ENCODE measurements around the gene CDK16. TPM values are rescaled to one million over a fixed set of nuclear protein-coding genes. Genes with fewer than 3 reads are reported as not detected.

The CDK16 gene
- total and polyA plus RNA-seq, 10 donors: 18.4 to 75.3 (median 55.7) TPM

DNA sequence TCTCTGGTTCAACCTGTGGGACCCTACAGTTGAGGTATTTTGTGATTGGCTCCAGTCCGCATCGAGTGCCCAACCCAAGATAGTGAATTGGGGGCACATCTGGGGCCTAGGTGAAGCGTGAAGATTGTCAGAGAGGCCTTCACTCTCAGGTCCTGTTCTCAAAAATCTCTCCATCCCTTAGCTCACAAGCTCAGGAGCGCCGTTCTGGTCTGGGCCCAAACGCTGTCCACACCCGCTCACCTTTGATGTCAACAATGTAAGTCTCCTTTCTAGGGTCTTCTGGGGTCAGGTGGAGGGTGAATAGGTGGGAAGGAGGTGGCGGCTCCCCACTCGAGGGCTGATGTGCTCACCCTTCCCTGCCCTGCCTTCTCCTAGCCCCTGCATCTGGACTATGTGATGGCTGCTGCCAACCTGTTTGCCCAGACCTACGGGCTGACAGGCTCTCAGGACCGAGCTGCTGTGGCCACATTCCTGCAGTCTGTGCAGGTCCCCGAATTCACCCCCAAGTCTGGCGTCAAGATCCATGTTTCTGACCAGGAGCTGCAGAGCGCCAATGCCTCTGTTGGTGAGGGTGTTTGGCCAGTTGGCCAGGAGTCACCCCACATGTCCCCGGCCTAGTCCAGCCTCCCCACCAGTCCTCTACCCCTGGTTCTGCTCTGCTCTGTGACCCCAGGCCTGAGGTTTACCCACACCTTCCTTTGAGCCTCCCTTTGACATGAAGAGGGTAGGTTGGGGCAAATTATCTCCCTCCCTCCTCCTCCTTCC lies 7.6 kb upstream of the CDK16 start:
- no peaks in the 10 kb centered on the region for H3K9me3 ChIP-seq
- DNase-seq: peak; percentile 58
- 91 to 97% (median 94%) methylated on average over 5 to 15 of the region's 15 CpGs for WGBS, 5 donors
- H3K27ac ChIP-seq: no peak overlapping the region
- TF ChIP-seq POLR2AphosphoS5 (IDR thresholded peaks at IDR 0.05): peak in 1 of 3 donors; percentile 14
- no peak for TF ChIP-seq POLR2A (IDR thresholded peaks at IDR 0.05)
- peaks cover 16 to 100% (median 99%) of the 10 kb centered on the region in 6 donors for H3K36me3 ChIP-seq
- H3K27me3 ChIP-seq (replicated peaks in 1 of 7): no peaks in the 10 kb centered on the region
- intact Hi-C loops (cut with DNase I; ENCODE audit: low total_unique reads): no loop called here
- no peaks in the 10 kb centered on the region for H3K4me1 ChIP-seq
- H3K4me3 ChIP-seq: no peak overlapping the region

DNA sequence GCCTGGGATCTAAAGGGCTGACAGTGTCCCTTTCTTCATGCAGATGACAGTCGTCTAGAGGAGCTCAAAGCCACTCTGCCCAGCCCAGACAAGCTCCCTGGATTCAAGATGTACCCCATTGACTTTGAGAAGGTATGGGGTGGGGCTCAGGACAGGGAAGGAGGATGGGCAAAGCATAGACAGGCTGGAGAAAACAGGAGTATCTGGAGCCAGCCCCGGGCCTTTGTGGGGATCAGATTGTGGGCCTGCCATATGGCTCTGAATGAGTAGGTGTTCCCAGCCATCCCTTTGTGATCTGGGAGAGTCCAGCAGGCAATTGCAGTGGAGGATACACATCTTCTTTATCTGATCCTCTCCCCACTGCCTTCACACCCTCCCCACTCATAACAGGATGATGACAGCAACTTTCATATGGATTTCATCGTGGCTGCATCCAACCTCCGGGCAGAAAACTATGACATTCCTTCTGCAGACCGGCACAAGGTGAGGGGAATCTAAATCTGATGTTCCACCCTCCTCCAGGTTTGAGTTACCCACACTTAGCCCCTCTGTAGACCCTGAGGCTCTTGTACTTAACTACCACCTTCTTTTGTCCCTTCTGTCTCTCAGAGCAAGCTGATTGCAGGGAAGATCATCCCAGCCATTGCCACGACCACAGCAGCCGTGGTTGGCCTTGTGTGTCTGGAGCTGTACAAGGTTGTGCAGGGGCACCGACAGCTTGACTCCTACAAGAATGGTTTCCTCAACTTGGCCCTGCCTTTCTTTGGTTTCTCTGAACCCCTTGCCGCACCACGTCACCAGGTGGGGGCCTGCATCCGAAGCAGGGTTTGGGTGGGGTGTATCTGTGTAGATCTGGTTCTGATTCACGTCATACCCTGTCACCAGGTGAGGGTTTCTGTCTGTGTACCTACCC lies 5.8 kb upstream of the CDK16 start:
- 92 to 97% (median 95%) methylated on average over 12 of the region's 12 CpGs for WGBS, 5 donors
- Histone ChIP-seq H3K27me3 (replicated peaks in 1 of 7) (no peaks in the 10 kb centered on the region), H3K36me3 (peaks cover 12 to 92% (median 85%) of the 10 kb centered on the region in 6 donors), H3K4me3 (no peak overlapping the region), H3K9me3 (no peaks in the 10 kb centered on the region), H3K27ac (no peak overlapping the region), H3K4me1 (peaks cover 5 to 14% (median 10%) of the 10 kb centered on the region in 6 donors)
- peak; percentile 65 for DNase-seq
- intact Hi-C loops (cut with DNase I; ENCODE audit: low total_unique reads): no loop called here
- no peak for TF ChIP-seq POLR2AphosphoS5 (IDR thresholded peaks at IDR 0.05)
- TF ChIP-seq POLR2A (IDR thresholded peaks at IDR 0.05): no peak

DNA sequence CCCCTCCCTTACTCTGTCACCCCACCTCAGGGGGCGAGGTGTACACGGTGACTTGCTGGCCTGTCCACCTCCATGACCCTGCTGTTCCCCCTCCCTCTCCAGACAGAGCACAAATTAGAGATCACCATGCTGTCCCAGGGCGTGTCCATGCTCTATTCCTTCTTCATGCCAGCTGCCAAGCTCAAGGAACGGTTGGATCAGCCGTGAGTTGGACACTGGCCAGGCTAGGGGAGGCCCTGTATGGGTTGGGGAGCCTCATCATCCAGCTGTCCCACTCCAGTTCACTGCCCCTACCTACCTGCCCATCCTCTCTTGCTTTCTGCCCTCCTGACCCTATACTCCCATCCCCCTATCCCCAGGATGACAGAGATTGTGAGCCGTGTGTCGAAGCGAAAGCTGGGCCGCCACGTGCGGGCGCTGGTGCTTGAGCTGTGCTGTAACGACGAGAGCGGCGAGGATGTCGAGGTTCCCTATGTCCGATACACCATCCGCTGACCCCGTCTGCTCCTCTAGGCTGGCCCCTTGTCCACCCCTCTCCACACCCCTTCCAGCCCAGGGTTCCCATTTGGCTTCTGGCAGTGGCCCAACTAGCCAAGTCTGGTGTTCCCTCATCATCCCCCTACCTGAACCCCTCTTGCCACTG lies 3.9 kb upstream of the CDK16 start:
- H3K27ac ChIP-seq: no peak overlapping the region
- peaks cover 6 to 73% (median 67%) of the 10 kb centered on the region in 6 donors for H3K36me3 ChIP-seq
- DNase-seq: peak; percentile 76
- H3K9me3 ChIP-seq: no peaks in the 10 kb centered on the region
- no peaks in the 10 kb centered on the region for H3K27me3 ChIP-seq (replicated peaks in 1 of 7)
- H3K4me3 ChIP-seq: no peak overlapping the region
- peaks cover 5 to 19% (median 14%) of the 10 kb centered on the region in 6 donors for H3K4me1 ChIP-seq
- WGBS, 5 donors: 90 to 95% (median 93%) methylated on average over 17 to 20 of the region's 20 CpGs
- intact Hi-C loops (cut with DNase I; ENCODE audit: low total_unique reads): no loop called here
- TF ChIP-seq, protein P1, sequence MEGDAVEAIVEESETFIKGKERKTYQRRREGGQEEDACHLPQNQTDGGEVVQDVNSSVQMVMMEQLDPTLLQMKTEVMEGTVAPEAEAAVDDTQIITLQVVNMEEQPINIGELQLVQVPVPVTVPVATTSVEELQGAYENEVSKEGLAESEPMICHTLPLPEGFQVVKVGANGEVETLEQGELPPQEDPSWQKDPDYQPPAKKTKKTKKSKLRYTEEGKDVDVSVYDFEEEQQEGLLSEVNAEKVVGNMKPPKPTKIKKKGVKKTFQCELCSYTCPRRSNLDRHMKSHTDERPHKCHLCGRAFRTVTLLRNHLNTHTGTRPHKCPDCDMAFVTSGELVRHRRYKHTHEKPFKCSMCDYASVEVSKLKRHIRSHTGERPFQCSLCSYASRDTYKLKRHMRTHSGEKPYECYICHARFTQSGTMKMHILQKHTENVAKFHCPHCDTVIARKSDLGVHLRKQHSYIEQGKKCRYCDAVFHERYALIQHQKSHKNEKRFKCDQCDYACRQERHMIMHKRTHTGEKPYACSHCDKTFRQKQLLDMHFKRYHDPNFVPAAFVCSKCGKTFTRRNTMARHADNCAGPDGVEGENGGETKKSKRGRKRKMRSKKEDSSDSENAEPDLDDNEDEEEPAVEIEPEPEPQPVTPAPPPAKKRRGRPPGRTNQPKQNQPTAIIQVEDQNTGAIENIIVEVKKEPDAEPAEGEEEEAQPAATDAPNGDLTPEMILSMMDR (IDR thresholded peaks at IDR 0.05 in 8 of 11, conservative IDR thresholded peaks at IDR 0.05 in 3 of 11): no peak
- TF ChIP-seq POLR2A (IDR thresholded peaks at IDR 0.05) (no peak), POLR2AphosphoS5 (IDR thresholded peaks at IDR 0.05) (peak in 2 of 3 donors; percentile 21 to 52)

DNA sequence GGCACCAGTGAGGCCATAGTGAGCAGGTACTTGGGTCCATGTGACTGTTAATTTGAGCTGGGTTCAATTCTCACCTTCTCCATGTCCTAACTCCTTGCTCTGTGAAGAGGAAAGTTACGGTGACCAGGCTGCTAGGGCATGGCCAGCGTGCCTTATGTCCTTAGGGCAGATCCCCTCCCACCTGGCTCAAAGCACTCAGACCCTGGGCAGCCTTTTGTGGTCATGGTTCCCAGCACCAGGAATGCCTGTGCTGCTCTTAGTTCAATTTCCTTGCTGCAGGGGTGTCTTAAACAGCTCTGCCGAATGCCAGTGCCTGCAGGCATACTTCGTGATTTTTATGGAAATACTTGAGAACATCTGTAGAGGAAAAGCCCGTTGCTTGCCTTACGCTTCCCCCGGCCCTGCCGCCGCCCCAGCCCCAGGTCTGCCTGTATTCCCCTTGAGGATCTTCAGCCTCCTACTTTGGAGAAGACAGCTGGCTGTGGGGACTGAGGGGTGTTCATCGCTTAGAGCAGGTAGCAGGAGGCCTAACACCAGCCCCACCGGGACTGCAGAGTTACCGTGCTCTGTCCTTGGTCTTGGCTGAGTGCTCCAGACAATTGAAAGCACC lies 3.1 kb upstream of the CDK16 start:
- 75 to 93% (median 87%) methylated on average over 4 to 12 of the region's 12 CpGs for WGBS, 5 donors
- TF ChIP-seq, protein P1 (IDR thresholded peaks at IDR 0.05 in 8 of 11, conservative IDR thresholded peaks at IDR 0.05 in 3 of 11): no peak
- TF ChIP-seq POLR2AphosphoS5 (IDR thresholded peaks at IDR 0.05) (no peak), POLR2A (IDR thresholded peaks at IDR 0.05) (no peak)
- Histone ChIP-seq H3K27ac (peak overlapping the region in 1 of 8 donors; percentile 17), H3K27me3 (replicated peaks in 1 of 7) (no peaks in the 10 kb centered on the region), H3K9me3 (no peaks in the 10 kb centered on the region), H3K4me3 (no peak overlapping the region), H3K4me1 (peaks cover 10 to 27% (median 22%) of the 10 kb centered on the region in 6 donors), H3K36me3 (peaks cover 4 to 64% (median 59%) of the 10 kb centered on the region in 6 donors)
- intact Hi-C loops (cut with DNase I; ENCODE audit: low total_unique reads): no loop called here
- peak; percentile 76 for DNase-seq
